CD4-positive, alpha-beta T cell treated with Interleukin-2 at 100 ng/mL for 4 hours (primary cell): Measurements from ENCODE around the gene NPS.

Source experiments
- DNase-seq: peaks from one replicate; pipeline ENCODE4 v3.0.0-alpha.2; 2020; ENCODE audit warnings: low spot score

The NPS gene

DNA sequence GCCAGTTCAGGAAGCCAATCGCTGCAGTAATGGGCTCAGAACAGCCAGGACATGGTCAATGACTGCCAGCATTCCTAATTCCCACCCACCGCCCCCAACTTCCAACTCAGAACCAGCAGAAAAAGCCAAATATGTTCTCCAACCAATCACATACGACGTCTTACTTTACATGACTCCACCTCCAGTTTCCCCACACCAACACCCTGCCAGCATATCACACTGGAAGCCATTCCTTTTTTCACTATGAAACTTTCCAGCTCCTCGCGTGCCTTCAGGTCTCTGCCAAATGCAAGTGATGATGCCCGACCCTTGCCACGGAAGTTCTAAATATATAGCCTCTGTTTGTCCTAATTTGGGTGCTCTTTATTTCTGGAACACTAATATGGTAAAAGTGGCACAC, 12.5 kb downstream of the NPS start:
- no peak for DNase-seq

DNA sequence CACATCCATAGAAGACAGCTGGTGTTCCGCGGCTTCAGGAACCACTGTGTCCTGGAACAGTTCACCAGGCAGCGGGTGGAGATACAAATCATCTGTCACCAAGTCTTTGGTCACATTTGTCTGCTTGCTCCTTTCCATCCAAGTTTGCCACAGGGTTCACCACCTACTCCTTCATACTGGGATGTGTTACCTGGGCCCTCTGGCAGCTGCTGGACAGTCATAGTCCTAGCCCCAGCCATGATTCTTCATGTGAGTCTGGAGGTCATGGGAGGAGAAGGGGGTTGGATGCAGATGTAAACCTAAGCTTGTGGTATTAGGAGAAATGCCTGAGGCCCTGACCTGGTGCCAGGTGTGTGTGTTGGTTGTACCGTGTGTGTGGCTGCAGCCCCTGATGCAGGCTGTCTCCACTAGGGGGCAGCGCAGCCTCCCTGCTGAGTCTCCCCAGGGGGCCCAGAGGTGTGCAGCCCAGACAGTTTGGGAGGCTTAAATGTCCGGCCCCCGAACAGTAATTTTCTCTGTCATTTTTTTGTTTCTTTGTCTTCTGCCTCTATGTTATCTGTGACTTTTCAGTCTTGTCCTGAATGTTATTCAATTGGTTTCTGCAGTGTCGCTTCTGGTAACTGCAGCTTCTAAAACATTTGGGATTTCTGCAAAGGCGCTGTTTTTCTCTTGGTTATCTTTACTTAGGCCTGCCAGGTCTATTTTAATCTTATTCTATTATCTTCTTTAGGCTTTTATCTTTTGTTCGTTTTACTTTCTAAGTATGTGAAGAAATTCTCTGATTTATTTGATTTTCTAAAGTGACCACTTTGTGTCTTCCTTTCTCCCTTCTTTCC, 14.8 kb downstream of the NPS start:
- no peak for DNase-seq

DNA sequence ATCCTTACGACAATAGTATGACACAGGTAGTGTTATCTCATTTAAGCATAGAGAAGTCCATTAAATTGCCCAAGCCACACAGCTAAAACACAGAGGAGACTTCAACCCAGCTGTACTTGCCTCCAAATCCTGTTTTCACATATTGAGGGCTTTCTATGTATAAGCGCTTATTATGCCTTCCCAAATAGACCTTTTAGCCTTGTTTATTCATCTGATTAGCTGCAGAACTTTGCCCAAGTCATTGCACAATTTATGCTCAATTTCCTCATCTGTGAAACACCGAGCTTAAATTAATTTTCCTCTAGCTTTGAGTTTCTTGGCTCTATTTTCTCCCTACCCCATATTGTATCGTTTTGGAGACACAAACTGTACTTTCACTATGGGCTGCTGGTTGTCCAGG, 15.5 kb downstream of the NPS start:
- no peak for DNase-seq

DNA sequence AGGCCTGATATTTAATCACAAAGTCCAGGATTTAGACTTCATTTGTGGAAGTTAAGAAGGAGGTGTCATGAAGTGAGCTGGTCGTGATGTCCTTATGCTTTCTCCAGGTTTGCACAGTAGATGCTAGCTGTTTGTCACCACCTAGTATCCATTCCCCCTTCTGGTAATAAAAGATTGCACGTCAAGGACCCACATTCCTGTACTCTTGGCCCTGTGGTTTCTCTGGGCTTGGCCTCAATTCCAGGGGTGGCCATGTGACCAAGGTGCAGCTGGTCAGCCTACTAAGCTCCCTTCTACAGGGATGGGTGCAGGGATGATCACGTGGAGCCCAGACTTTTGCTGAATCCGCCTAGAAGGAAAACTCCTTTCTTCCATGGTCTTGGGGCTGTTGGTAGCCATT, 16.5 kb downstream of the NPS start:
- no peak for DNase-seq

DNA sequence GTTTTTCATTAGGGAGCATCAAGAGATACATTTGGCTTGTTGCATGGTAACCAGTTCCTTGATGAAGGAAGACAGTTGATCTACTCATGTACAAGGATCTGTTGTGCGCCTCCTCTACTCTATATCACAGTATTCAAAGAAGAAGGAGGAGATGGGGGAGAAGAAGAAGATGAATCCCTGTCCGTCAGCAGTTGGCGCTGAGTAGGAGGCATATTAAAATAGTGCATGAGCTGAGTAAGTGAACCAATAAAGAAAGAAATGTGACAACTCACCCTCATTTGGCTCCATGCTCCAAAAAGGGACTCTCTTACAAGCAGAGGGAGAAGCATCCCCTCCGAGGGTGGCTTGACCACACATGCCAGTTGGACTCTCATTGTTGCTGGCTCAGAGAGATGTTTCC, 20.1 kb downstream of the NPS start:
- DNase-seq: no peak

DNA sequence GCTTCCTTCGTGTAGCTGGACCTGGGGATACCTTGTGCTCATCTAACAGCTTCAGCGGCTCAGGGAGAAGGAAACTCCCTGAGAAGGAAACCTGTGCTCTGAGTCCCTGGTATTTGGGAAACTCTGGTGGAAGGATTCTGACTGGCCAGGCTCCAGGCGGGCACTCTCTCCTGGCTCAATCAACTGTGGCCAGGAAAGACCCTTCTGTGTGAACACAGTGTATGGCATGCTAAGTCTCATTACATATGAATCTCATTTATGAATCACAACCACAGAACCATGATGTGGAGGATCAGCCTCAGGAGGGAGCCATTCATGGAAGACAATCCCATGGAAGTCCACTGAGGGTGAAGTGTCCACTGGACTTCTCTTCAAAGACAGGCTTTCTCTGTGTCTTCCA, 20.9 kb downstream of the NPS start:
- DNase-seq: no peak

DNA sequence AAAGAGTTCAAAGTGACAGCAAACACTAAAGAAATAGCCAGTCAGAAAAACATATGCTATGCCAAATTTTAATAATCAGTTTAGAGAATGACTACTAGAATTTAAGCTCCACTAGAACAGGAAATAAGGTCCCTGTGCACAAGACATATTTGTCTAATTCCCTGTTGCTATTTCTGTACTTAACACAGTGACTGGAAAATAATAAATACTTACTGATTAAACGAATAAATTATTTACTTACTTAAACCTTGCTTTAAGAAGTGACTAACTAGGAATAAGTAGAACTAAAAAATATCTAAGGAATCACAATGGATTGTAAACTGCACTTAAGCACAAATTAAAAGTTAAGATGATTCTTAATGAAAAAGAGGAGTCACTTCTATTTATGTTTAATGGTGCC, 22.3 kb downstream of the NPS start:
- DNase-seq: no peak

DNA sequence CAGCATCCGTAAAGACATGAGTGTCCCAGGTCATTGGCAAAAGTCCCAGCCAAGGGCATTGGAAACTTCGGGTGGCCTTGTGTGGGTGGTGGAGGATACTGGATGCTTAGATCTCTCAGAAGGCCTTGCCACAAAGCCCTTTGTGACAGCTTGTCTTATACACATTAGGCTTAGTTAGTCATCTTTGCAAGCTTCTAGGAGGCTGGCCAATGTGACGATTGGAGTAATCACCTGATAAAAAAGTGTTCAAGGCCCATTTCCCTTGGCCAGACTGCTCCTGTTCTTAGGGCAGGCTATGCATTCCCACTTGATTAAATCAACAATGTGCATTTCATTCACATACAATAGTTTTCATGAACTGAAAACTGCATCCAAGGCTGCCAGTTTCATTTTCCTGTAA, 26.9 kb downstream of the NPS start:
- DNase-seq: no peak

DNA sequence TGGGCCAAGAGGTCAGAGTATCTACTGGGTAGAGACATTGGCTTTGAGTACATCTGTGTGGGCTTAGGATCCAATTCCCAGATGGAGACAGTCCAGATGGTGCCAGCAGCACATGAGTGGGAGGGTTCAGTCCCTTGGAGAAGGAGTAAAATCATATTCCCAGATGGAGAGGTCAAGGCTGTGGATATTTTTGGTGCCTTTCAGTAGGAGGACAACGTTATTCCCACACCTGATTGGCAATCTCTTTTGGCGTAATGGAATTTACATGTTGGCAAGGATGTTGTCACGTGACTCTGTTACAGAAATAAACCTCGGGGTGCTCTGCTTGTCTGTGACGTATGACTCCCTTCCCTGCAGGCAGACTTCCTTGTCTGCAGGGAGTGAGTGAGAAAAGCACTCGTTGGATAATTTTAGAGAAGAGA, 27.6 kb downstream of the NPS start:
- DNase-seq: no peak

DNA sequence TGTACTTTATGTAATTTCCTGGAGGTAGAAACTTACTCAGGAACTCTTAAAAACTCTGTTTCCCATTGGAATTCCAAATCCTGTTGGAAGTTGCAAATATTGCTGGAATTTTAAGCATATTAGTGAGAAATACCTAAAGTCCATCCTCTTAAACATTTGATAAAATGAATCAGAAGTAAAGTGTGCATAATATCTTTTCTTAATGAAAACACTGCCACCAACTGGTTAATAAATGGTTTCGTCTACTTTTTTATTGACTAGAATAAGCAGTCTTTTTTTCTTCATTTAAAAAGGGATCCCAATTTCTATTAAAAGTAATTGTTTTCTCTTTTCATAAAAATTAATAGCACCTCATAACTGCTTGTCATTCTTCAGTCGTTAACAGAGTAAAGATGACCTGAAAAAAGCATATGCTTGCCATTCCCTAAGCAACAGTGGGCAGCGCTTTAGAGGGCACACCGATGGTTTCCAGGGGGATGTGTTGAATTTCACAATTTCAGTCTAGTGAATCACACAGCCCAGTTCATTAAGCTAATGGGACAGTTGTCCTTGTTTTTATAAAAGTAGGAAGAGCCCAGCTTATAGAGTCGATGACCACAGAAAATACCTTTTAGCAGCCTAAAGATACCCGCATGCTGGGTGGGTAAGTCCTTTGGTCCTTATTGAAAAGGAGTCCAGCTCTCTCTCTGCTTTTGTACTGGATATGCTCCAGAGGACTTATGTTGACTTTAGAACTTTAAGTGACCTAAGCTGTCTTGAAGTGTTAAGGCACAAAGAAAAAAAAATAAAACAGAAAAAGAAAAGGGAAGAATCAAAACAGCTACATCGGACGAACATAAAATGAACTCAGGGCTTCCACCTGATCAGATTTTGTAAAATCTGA, 28.5 kb downstream of the NPS start:
- no peak for DNase-seq

DNA sequence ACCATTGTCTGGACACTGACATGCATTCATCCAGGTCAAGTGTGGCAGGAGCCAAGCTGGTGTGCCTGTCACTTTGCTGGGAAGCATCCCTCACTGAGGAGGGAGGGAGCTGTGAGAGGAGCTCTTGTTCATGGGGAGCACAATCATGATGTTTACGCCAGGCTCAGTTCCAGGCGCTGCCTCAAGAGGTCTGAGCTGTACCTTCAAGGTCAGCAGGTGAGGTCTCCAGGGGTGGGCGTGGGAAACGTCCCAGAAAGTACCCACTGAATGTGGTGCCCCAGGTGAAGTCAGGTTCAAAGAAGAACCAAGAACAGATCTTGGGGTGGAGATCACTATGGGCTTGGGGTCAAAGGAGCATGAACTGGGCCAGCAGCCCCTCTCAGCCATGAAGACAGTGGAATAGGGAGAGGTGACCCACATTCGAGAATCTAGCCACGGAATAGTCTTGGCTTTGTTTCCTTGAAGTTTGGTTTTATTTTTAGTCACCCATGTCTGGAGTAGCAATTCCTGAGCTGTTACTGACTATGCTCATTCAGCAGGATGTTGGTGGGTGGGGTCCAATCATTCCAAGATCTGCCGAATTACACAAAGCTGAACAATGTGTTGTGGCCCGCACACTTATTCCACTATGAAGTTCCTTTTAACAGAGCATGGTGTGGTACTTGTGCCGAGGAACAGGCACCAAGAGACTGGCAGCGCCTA, 29.3 kb downstream of the NPS start:
- DNase-seq: no peak

DNA sequence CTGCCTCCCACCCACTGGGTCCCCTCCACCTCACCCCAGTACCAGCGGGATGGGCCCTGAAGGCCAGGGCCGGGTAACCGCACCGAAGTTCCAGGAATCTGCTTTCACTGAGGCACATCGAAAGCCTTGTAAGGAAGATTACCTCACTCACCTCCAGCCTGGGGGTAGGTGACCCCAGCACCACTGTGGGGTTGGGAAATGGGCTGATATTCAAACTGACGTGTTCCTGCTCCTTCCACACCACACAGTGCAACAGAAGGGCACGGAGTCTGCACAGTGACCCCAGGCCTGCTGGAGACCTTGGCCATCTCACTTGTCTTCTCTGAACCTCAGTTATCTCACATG, 29.8 kb downstream of the NPS start:
- DNase-seq: no peak

DNA sequence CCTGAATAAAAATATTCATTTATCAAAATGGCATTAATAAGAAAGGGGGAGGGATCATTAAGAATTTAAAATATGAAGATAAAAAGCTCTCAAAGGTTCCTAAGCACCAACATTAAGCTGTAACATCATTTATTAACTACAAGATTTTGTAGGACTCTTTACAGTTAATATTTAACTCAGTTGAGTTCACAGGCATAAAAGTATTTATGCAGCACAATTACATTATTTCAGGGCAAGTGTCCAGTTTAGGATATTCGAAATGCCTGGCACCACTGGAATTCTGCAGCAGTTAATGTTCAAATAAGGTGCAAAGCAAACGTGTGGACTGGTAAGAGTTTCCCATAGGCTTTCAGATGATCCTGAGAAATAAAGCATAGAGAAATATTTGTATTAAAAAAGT, 30.5 kb downstream of the NPS start:
- DNase-seq: no peak

DNA sequence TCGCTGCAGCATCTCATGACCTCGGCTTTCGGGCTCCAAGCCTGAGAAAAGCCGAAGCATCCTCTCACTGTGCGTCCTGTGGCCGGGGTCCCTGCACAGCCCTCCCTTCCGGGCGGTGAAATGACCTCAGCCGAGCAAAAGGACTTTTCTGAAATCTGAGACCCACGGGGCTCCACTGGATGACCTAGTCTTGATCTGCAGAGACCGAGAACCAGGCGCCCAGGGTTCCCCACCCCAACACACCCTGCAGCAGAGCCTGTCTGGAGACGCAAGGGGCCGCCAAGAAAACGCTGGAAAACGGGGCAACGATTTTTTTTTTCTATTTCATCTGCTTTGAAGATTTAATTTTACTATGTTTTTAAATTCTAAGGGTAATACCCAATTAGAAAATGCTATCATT, 31.7 kb downstream of the NPS start:
- no peak for DNase-seq

DNA sequence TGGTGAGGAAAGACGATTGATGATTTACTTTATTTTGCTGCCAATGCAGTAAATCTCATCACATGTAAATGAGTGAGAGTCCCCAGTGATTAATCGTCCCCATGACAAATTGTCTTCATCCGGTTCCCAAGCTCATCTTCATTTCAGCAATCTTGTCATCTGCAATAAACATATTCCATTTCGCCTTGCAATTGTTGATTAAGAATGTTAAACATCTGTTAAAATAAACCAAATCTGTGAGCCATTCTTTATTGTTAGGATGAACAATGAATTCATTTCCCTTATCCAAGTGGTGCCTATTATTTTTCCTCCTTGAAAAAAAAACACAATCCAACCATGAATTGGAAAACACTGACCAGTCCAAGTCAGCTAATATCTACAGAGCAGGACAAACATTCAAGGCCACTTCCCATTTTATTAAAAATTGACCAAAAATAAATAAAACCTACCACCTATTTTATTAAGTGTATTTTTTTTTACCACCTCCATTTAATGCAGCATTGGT, 36.5 kb downstream of the NPS start:
- DNase-seq: no peak

DNA sequence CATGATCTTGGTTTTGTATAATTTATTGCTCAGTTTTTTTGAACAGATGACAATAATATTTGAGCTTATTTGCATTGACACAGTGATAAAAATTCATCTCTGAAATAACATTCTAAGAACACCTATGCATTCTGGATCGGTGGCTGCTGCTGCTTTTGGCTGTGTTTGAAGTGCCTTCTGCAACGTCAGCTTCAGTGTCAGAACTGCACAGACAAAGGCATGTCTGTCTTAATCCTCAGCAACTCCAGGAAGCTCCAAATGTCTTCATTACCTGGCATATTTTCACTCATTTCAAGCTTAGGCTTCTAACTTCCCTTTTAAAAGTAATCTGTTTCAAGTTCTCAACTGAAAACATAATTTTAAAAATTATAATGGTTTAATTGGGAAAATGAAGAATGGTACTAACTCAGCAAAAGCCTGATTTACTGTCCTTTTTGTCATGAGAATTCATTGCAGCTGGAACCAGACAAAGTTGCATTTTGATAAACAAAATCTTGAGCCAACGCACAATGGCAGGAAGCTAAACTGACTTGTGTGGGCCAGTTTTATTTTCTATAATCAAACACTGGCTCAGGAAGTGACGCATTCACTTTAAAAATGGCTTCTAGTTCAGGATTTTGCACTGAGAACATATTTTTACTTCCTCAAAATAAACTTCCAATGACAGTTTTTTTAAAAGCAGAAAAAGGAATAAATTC, 38.7 kb downstream of the NPS start:
- DNase-seq: no peak

DNA sequence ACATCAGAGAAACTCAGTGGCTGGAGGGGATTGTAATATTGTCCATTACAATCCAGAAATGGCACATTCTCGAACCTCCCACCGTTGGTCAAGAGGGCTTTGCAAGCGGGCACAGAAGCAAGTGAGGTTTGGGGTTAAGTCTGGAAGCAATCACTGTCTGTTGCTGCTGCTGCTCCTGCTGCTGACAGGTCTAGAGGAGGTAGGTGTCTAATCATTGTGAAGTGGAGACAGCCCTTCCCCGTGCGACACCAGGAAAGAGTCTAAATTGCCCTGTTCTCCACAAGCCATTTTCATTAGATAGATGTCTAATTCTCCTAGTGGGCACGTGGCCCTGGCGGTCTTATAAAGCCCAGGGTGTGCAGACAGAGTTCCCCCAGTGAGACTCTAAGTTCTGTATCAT, 43.5 kb downstream of the NPS start:
- DNase-seq: no peak

DNA sequence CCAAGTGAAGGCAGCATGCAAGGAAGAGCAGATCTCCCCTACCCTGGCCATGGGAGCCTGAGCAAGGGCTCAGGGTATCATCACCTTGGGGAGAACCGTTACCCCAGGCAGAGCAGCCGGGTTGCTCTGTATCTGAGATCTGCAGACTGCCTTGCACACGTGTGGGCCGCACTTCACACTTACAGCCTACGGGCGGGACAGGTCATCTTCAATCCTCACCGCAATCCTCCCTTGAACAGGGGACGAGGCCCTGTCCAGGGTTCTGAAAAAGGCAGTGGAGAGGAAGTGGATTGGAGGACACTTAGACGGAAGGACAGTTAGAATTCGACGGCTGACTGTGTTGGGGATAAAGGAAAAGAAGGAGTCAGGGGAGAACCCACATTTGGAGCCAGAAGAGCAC, 51.4 kb downstream of the NPS start:
- DNase-seq: no peak
